ENCODE data around the gene NRARP. TPM values are rescaled to one million over a fixed set of nuclear protein-coding genes. Genes with fewer than 3 reads are reported as not detected.

The NRARP gene
- total and polyA plus RNA-seq, 2 of the 8 experiments (the other 6 are each of a cell fraction or from before 2014, with no cell fraction given), result 32.5 to 37.2 TPM

DNA sequence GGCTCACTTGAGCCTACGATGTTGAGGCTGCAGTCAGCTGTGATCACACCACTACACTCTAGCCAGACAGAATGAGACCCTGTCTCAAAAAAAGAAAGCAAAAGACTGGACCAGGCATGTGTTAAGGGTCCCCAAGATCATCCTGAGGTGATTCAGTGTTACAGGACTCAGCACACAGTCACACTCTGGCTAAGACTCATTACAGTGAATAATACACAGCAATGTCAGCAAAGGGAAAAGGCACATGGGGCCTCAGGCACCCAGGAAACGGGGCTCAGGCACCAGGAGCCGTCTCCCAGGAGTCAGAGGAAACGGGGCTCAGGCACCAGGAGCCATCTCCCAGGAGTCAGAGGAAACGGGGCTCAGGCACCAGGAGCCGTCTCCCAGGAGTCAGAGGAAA lies 39.2 kb upstream of the NRARP start:
- H3K4me1 ChIP-seq (replicated peaks in 1 of 4; ENCODE audit: control insufficient read depth in 3 of 4, insufficient read depth in 4 of 4, low read length in 3 of 4), result no peaks in the 10 kb centered on the region
- H2AFZ ChIP-seq (ENCODE audit: low read length), result no peak overlapping the region
- no peaks in the 10 kb centered on the region for H4K20me1 ChIP-seq (replicated peaks in 1 of 2; ENCODE audit: control insufficient read depth in 1 of 2, insufficient read depth in 2 of 2, low read length in 2 of 2)
- no peak overlapping the region for H2BK20ac ChIP-seq (ENCODE audit: low read length)
- H3K4me2 ChIP-seq (ENCODE audit: insufficient read depth in 1 of 2, low read depth in 2 of 2, low read length in 2 of 2), result no peak overlapping the region
- CTCF ChIA-PET (ENCODE audit: partially characterized antibody), result interaction anchor here (0.6 kb wide), 1 partner anchor 16 kb away, joined by 3 read pairs; no protein-coding TSS in a partner anchor
- no peak overlapping the region for H4K5ac ChIP-seq (ENCODE audit: insufficient read length, low read depth, low read length)
- no peak overlapping the region for H4K91ac ChIP-seq (replicated peaks; ENCODE audit: insufficient read length, low read length)
- 72% methylated on average over 6 of the region's 6 CpGs; no CpG with 5 or more reads in 1 of the 2 experiments for whole genome bisulfite sequencing, 2 experiments (ENCODE audit: extremely low coverage in 1 of 2, insufficient coverage in 1 of 2, insufficient read length in 1 of 2, insufficient replicate concordance in 2 of 2, low coverage in 1 of 2, low lambda C conversion rate in 2 of 2, missing lambda C conversion rate in 1 of 2)
- no peak overlapping the region for H3K56ac ChIP-seq (replicated peaks; ENCODE audit: insufficient read length, low read depth, low read length)
- no peaks in the 10 kb centered on the region for H3K23me2 ChIP-seq (ENCODE audit: low read depth, low read length)
- H2BK5ac ChIP-seq (ENCODE audit: low read depth, low read length), result no peak overlapping the region
- no peaks in the 10 kb centered on the region for H3K79me2 ChIP-seq (ENCODE audit: control insufficient read depth in 1 of 2, insufficient read depth in 2 of 2, low read length in 2 of 2)
- no peak overlapping the region for H3K4ac ChIP-seq (replicated peaks; ENCODE audit: insufficient read length, low read depth, low read length)
- no peak for DNase-seq (ENCODE audit: low read depth in 1 of 2, low spot score in 2 of 2)
- FAIRE-seq, result no peak
- H3K27ac ChIP-seq (ENCODE audit: low read depth, low read length), result no peak overlapping the region
- H2BK15ac ChIP-seq (ENCODE audit: low read length), result no peak overlapping the region
- POLR2A ChIA-PET (ENCODE audit: partially characterized antibody), result no interaction called here
- no peak overlapping the region for H3K23ac ChIP-seq (ENCODE audit: insufficient read length)
- H2BK120ac ChIP-seq (replicated peaks; ENCODE audit: low read depth, low read length), result no peak overlapping the region
- no peak overlapping the region for H3K18ac ChIP-seq (ENCODE audit: extremely low read depth, low read length)
- H3K9ac ChIP-seq (replicated peaks in 1 of 4; ENCODE audit: extremely low read depth in 1 of 4, low read depth in 3 of 4, low read length in 3 of 4), result no peak overlapping the region
- no peaks in the 10 kb centered on the region for H3K79me1 ChIP-seq (ENCODE audit: low read depth, low read length)
- H3K27me3 ChIP-seq (replicated peaks in 1 of 4; ENCODE audit: control insufficient read depth in 3 of 4, extremely low read depth in 1 of 4, insufficient read depth in 3 of 4, low read length in 3 of 4), result no peaks in the 10 kb centered on the region
- H3K4me3 ChIP-seq (ENCODE audit: extremely low read depth in 1 of 4, insufficient read depth in 2 of 4, low read depth in 3 of 4, low read length in 4 of 4), result no peak overlapping the region
- H3K14ac ChIP-seq (ENCODE audit: insufficient read length), result no peak overlapping the region
- no peak overlapping the region for H2BK12ac ChIP-seq (ENCODE audit: low read depth, low read length)
- H3K36me3 ChIP-seq (ENCODE audit: control insufficient read depth in 2 of 4, insufficient read depth in 4 of 4, low read length in 3 of 4), result no peaks in the 10 kb centered on the region
- no peak overlapping the region for H4K8ac ChIP-seq (ENCODE audit: extremely low read depth, insufficient read depth, low read length)
- H3K9me3 ChIP-seq (ENCODE audit: insufficient read depth in 2 of 2, low read depth in 1 of 2, low read length in 1 of 2), result peaks cover 17 to 28% of the 10 kb centered on the region in 2 experiments; a peak in 3 of 4 replicates
- TF ChIP-seq GABPA (IDR thresholded peaks at IDR 0.05; ENCODE audit: borderline replicate concordance, insufficient read depth, low read length), result no peak
- no peak for TF ChIP-seq KDM4A (IDR thresholded peaks at IDR 0.05; ENCODE audit: low read depth, low read length, severe bottlenecking)
- TF ChIP-seq CBX8 (IDR thresholded peaks at IDR 0.05; ENCODE audit: borderline replicate concordance, low read depth, low read length), result no peak
- TF ChIP-seq BCL11A (IDR thresholded peaks at IDR 0.05; ENCODE audit: low read depth in 2 of 2, low read length in 2 of 2), result no peak
- no peak for TF ChIP-seq SP4 (IDR thresholded peaks at IDR 0.05; ENCODE audit: low read length)
- TF ChIP-seq FOSL1 (IDR thresholded peaks at IDR 0.05; ENCODE audit: insufficient read depth, low read depth, low read length), result no peak
- no peak overlapping the region for H2AK5ac ChIP-seq (ENCODE audit: low read depth, low read length)
